ENCODE data around the gene TOX3. TPM values are rescaled to one million over a fixed set of nuclear protein-coding genes. Genes with fewer than 3 reads are reported as not detected.

Gene TOX3
- total RNA-seq, 2 donors from 2014 or later = 4.8 to 8.5 TPM

DNA sequence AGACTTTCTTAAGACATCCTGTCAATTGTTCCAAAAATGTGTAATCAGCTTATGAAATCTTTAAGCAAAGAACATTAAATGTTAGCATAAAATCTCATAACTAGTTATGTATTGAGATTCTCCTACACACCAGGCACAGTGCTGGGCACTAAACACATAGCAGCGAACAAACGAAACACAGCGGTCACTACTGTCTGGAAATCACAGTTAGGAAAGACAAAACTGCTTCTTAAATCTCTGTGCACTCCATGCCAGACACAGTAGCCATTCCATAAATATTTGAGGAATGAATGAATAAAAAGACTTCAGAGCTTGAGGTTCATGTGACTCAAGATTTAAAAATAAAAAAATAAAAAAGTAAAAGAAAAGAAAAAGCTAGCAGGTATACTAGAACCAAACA is 20.1 kb downstream of the TOX3 start:
- Mint-ChIP-seq H3K4me1 (peaks cover 9% of the 10 kb centered on the region), H3K27ac (no peak overlapping the region), H3K27me3 (ENCODE audit: insufficient read depth) (peaks cover 2% of the 10 kb centered on the region), H3K9me3 (no peaks in the 10 kb centered on the region), H3K4me3 (no peak overlapping the region), H3K36me3 (ENCODE audit: low read depth) (no peaks in the 10 kb centered on the region)
- no peaks in the 10 kb centered on the region for H3K9me3 ChIP-seq (ENCODE audit: control insufficient read depth, low read length)
- no peak overlapping the region for H3K9ac ChIP-seq (ENCODE audit: extremely low read depth, low read length, poor library complexity, severe bottlenecking)
- no peak for DNase-seq
- 97% methylated on average over 3 of the region's 3 CpGs; no CpG with 5 or more reads in 1 of the 2 experiments for WGBS, 2 experiments (ENCODE audit: insufficient coverage in 1 of 2, insufficient read length in 1 of 2)
- H3K36me3 ChIP-seq (ENCODE audit: control insufficient read depth, insufficient read depth, low read length) = no peaks in the 10 kb centered on the region
- H3K4me3 ChIP-seq (ENCODE audit: low read length) = no peak overlapping the region
- TF ChIP-seq, protein P1, sequence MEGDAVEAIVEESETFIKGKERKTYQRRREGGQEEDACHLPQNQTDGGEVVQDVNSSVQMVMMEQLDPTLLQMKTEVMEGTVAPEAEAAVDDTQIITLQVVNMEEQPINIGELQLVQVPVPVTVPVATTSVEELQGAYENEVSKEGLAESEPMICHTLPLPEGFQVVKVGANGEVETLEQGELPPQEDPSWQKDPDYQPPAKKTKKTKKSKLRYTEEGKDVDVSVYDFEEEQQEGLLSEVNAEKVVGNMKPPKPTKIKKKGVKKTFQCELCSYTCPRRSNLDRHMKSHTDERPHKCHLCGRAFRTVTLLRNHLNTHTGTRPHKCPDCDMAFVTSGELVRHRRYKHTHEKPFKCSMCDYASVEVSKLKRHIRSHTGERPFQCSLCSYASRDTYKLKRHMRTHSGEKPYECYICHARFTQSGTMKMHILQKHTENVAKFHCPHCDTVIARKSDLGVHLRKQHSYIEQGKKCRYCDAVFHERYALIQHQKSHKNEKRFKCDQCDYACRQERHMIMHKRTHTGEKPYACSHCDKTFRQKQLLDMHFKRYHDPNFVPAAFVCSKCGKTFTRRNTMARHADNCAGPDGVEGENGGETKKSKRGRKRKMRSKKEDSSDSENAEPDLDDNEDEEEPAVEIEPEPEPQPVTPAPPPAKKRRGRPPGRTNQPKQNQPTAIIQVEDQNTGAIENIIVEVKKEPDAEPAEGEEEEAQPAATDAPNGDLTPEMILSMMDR (conservative IDR thresholded peaks at IDR 0.05) = no peak
- peak overlapping the region; percentile 59 for H3K27ac ChIP-seq (ENCODE audit: low read depth, low read length)
- no peaks in the 10 kb centered on the region for H3K27me3 ChIP-seq (ENCODE audit: control insufficient read depth, insufficient read depth, low read length, poor library complexity, severe bottlenecking)
- no peaks in the 10 kb centered on the region for H3K4me1 ChIP-seq (ENCODE audit: control insufficient read depth, insufficient read depth, low read length)

DNA sequence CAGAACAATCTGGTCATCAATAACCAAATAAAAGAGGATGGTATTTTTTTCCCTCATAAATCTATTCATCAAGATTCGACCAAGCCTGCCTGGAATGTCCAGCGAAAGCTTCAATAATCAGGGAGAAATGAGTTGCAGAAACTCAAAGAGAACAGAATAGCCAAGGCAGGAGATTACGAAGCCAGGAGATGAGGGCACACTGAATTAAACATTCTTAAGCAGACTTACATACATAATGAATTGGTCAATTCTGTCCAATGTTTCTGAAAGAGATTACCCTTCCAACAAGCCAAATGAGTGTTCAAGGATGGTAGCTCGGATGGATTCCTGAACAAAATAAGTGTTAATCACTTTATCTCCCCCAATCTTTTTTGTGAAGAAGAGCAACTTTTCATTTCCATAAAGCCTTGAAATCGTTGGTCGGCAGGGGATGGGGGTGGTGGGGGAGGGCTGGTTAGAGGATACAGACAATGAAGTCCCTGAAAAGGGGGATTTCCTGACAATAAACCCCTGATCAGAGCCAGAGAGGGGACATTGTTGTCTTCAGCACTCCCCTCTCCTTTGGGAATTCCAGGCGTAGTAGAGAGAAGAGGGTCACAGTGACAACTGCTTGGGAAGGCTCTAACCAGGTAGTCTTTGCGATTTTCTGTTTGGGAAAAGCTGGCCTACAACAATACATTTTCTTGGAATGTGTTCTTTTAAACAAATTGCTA is 20.7 kb downstream of the TOX3 start:
- no peak overlapping the region for H3K9ac ChIP-seq (ENCODE audit: extremely low read depth, low read length, poor library complexity, severe bottlenecking)
- Mint-ChIP-seq H3K27ac (no peak overlapping the region), H3K36me3 (ENCODE audit: low read depth) (no peaks in the 10 kb centered on the region), H3K27me3 (ENCODE audit: insufficient read depth) (peaks cover 2% of the 10 kb centered on the region), H3K4me1 (peaks cover 14% of the 10 kb centered on the region), H3K4me3 (no peak overlapping the region), H3K9me3 (no peaks in the 10 kb centered on the region)
- H3K27ac ChIP-seq (ENCODE audit: low read depth, low read length) = peak overlapping the region; percentile 59
- H3K36me3 ChIP-seq (ENCODE audit: control insufficient read depth, insufficient read depth, low read length) = no peaks in the 10 kb centered on the region
- TF ChIP-seq, protein P1 (conservative IDR thresholded peaks at IDR 0.05) = no peak
- 71 to 79% methylated on average over 3 to 8 of the region's 8 CpGs for WGBS, 2 experiments (ENCODE audit: insufficient coverage in 1 of 2, insufficient read length in 1 of 2)
- no peaks in the 10 kb centered on the region for H3K4me1 ChIP-seq (ENCODE audit: control insufficient read depth, insufficient read depth, low read length)
- DNase-seq = no peak
- H3K9me3 ChIP-seq (ENCODE audit: control insufficient read depth, low read length) = no peaks in the 10 kb centered on the region
- H3K4me3 ChIP-seq (ENCODE audit: low read length) = no peak overlapping the region
- no peaks in the 10 kb centered on the region for H3K27me3 ChIP-seq (ENCODE audit: control insufficient read depth, insufficient read depth, low read length, poor library complexity, severe bottlenecking)

DNA sequence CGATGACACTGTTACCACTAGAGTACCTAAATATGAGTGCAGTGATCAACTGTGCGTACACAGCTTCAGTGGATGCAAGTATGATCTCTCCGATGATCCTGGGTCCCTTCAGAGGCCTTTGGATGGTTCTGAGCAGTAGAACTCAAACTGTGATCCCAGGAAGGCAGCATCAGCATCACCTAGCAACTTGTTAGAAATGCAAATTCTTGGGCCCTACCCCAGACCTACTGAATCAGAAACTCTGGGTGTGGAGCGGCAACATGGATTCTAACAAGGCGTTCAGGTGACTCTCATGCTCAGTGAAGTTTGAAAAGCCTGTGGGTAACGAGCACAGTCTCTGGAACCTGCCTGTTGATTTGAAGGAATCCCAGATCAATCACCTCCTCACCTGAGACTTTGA is 25.4 kb downstream of the TOX3 start:
- TF ChIP-seq, protein P1 (conservative IDR thresholded peaks at IDR 0.05) = no peak
- Mint-ChIP-seq H3K27me3 (ENCODE audit: insufficient read depth) (peaks cover 9% of the 10 kb centered on the region), H3K36me3 (ENCODE audit: low read depth) (peaks cover 7% of the 10 kb centered on the region), H3K4me3 (no peak overlapping the region), H3K9me3 (no peaks in the 10 kb centered on the region), H3K27ac (no peak overlapping the region), H3K4me1 (peaks cover 14% of the 10 kb centered on the region)
- Histone ChIP-seq H3K4me3 (ENCODE audit: low read length) (no peak overlapping the region), H3K4me1 (ENCODE audit: control insufficient read depth, insufficient read depth, low read length) (no peaks in the 10 kb centered on the region), H3K9ac (ENCODE audit: extremely low read depth, low read length, poor library complexity, severe bottlenecking) (no peak overlapping the region), H3K27me3 (ENCODE audit: control insufficient read depth, insufficient read depth, low read length, poor library complexity, severe bottlenecking) (no peaks in the 10 kb centered on the region), H3K27ac (ENCODE audit: low read depth, low read length) (no peak overlapping the region), H3K36me3 (ENCODE audit: control insufficient read depth, insufficient read depth, low read length) (no peaks in the 10 kb centered on the region), H3K9me3 (ENCODE audit: control insufficient read depth, low read length) (no peaks in the 10 kb centered on the region)
- no peak for DNase-seq
- 87 to 96% methylated on average over 6 of the region's 6 CpGs for WGBS, 2 experiments (ENCODE audit: insufficient coverage in 1 of 2, insufficient read length in 1 of 2)

Data from endodermal cell (in vitro differentiated cells).